Fibroblast of skin of back (primary cell): ENCODE measurements around the gene NXPH1. TPM values are rescaled to one million over a fixed set of nuclear protein-coding genes. Genes with fewer than 3 reads are reported as not detected.

ENCODE experiments used
- DNase-seq: peaks from one replicate; pipeline ENCODE4 v3.0.0-alpha.2; 2013
- polyA plus RNA-seq, 2 experiments: library from polyadenylated mRNA; unstranded; fragments of 120-200 nt; gene quantifications; one replicate each; pipeline ENCODE4 v1.2.1, GENCODE V29; 2013; ENCODE audit not compliant: insufficient read length in 2 of 2

NXPH1 gene
- polyA plus RNA-seq (2013, experiment 1 of 2; ENCODE audit: insufficient read length): not detected
- not detected for polyA plus RNA-seq (2013, experiment 2 of 2; ENCODE audit: insufficient read length)

DNA sequence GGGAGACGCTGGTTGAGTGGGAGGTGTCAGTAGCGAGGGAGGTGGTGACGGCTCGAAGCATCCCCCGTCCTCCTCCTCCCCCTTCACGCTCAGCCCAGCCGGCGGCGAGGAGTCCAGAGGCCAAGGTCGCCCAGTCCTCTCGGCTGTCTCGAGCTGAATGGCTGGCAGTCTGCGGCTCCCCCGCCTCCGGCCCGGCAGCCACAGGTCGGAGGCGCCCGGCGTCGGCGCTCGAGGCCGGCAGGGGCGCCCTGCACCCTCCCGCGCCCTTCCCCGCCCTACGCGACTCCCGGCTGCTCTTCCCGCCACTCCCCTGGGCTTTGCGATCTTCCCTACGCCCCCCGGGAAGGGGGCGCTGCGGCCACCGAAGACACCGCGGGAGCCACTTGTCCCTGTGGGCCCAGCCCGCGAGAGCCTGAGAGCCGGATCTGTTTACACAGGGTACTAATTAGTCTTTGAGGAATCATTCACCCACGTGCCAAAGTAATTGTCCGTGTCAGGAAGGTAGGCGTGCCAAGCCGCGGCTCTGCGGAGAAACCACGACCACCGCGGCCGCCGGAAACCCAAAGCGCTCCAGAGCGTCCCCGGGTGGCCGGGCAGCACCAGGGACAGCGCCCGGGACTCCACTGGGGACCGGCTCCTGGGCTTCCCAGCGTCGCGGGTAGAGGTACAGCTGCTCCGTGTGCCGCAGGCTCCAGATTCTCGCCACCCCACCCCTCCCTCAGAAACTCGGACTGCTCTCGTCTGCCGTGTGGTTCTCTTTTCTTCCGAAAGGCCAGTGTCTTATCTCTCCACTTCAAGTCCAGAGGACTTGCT is at the start of gene NXPH1:
Gene NXPH1, plus strand, starts transcription at position 133 of the 813 bp plus-strand sequence.
- DNase-seq: no peak

DNA sequence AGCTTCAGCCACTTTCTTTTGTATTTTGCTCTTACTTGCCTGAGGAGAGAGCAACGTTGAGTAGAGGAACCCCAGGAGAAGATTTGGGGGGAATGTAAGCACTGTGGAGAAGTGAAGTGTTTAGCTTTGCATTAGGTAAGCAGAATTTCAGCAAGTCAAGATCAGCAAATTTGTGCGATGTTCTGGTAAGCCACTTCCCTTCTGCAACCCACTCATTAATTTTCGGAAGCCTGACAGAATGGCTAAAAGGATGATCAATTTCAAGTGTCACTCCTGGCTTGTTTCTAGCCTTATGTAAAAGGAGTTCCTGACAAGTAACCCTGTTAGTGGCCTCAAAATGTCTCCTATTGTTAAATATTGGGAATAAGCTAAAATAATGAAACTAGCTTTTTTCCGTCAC is 48.5 kb upstream of the NXPH1 start:
- DNase-seq: no peak

DNA sequence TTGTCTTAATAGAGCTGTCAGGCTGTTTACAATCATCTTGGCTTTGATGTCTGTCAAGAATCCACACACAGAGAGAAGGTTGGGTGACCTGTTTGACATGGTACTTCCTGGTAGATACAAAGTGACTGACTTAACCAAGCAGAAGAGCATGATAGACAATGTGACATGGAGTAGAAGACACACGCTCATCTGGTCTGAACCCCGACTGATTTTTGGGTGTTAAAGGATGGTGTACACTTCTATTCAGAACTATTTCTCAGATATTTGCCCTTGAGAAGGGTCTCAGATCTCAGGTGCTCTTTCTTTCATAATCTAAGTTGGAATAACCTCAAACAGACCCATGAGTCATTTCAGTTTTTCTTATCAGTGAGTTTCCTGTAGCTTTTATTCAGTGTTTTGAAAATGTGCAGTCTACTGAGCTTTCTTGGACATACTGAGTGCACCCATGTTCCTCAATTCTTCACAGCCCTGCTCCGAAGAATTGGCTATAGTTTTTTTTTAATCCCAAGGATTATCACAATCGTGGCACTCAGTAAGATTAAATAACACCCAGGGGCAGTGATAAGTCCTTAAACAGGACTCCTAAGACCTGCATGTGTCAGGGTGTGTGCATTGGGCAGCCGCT is 46.4 kb upstream of the NXPH1 start:
- no peak for DNase-seq

DNA sequence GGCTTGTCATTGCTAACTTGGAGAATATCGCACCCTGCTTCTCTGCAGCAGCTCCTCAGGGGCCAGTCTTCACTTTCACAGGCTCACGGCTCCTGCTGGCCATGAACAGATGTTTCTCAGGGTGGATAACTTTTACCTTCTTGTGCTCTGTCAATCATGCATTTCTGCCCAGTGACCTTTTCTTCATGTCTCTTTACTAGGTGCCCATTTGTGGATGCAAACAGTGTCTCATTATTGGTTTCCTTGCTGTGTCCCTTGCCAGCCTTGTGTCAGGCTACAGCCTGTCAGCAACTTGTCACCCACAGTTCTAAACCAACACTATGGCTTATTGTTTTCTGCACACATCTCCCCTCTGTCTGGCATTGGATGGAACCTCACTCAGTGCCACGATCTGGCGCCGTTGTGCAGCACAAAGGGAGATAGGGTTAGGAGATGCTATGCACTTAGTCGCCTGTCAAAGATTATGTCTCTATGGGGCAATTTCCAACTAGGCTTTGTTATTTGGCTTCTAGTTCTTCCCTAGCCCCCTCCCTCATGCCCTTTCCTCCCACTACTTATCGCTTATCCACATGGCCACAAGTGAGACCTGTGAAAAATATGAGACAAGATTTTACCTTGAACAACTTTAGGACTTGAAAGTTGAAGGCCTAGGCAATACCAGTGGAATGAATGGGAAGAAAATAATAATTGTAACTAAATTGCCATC is 45.7 kb upstream of the NXPH1 start:
- no peak for DNase-seq

DNA sequence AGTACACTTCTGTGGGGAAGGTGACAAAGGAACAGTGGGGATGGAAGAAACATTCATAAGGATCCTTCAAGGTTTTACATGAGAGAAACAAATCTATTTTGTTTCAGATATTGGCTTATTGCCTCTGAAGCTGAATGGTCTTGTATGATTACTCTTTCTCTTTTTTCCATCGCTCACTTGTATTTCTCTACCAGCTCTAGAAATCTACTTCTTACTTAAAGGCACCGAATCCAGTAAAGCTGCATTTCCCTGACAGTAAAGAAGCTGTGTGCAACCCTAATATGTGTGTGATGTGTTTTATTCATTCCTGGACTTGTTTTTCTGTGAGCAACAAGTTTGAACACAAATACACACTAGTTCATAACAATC is 45.2 kb upstream of the NXPH1 start:
- DNase-seq: no peak

DNA sequence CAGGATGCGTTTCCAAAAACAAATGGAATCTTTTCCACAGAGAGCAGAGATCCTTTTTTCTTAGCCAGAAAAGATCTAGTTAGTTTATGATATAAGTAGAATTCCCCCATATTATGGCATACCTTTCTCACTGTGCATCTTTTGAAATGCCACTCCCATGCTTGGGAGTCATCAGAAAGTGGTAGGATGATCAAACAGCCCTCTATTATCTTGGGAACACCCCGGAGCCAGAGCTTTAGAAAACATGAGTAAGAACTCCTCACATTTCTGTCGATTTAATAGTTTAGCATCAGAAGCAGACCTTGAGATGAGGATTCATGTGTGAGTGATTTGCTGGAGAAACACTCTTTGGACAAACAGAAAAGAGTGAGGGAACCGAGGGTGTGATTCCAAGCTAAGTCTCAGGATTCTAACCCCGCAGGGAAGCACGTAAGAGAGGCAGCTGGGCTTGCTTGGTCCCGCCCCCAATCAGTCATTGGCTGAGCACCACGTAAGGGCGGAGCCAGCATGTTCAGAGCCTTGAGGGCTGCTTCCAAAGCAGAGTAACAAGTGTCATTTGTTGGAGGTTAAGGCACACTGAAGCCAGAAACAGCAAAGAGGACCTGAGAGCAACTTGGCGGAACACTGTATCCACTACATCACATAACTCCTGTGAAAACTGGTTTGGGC is 43.7 kb upstream of the NXPH1 start:
- DNase-seq: no peak

DNA sequence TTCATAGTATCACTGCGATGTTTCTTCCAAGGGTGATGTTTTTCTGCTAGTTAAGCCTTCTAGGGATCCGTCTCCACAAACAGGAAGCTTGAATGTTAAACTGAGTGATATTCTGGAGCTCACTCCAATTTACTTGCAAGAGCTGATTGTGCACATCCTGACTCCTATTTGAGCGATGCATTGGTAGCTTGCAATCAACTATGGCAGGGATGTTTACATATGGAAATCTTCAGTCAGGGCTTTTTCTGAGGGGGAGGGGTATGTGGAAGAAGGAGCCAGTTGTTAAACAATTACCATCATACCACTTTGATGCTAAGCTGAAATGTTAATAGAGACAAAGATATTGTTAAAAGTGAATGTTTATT is 43.2 kb upstream of the NXPH1 start:
- no peak for DNase-seq

DNA sequence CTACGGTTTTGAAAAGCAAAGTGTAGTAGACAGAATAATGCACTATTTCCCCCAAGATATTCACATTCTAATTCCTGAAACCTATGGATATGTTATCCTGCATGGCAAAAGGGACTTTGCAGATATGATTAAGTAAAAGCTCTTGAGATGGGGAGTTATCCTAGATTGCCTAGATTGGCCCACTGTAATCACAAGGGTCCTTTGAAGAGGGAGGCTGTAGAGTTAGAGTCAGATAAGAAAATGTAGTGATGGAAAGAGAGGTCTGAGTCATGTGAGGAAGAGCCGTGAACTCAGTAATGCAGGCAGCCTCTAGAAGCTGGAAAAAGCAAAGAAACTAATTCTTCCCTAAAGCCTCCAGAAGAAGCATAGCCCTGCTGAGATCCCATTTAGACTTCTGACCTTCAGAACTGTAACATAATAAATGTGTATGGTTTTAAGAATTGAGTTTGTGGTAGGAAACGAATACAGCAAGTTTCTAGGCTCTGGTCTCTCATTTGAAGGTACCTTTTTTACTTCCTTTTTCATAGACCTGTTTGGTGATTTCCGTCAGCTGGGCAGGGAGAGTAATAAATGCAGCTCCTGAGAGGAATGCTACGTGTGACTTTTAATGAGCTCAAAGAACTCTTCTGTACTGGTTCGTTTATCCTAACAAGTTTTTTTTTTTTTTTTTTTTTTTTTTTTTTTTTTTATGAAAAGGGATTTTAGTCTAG is 41.9 kb upstream of the NXPH1 start:
- DNase-seq: no peak

DNA sequence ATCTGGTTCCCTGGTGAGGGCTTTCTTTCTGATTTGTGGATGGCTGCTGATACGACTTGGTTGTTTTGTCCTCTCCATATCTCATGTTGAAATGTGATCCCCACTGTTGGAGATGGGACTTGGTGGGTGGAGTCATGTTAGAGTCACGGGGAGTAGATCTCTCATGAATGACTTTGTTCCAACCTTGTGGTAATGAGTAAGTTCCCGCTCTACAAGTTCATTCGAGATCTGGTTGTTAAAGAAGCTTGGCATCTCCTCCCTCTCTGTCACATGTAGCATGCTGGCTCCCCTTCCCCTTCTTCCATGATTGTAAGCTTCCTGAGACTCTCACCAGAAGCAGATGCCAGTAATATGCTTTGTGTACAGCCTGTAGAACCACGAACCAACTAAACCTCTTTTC is 37.1 kb upstream of the NXPH1 start:
- no peak for DNase-seq

DNA sequence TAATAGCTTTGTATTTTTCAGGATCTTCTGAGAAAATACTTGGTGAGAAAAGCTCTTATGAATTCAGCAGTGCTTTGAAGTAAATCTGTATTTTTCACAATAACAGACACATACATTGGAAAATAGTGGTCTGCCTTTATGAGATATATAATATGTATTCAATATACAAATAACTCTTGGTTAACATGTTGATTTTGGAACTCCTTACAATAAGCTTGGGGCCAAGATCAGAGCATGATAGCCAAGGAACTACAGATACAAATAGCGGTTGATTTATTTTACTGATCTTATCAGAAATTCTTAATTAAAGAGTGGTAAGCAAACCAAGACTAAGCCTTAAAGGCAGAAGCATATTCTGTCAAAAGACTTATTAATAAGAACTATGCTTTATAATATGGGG is 24.5 kb upstream of the NXPH1 start:
- no peak for DNase-seq

DNA sequence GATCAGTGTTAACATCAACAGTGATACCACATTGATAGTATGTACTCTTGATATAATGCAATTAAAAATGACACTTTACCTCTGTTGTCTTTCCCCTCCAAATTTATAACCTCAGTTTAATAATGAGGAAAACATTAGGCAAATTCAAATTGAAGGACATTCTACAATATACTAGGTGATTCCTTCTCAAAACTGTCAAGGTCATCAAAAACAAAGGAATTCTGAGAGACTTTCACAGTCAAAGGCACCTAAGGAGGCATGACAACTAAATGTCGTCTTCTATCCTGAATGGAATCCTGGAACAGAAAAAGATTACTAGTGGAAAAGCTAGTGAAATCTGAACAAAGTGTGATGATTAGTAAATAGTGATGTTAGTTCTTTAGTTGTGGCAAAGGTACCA is 22.3 kb upstream of the NXPH1 start:
- no peak for DNase-seq

DNA sequence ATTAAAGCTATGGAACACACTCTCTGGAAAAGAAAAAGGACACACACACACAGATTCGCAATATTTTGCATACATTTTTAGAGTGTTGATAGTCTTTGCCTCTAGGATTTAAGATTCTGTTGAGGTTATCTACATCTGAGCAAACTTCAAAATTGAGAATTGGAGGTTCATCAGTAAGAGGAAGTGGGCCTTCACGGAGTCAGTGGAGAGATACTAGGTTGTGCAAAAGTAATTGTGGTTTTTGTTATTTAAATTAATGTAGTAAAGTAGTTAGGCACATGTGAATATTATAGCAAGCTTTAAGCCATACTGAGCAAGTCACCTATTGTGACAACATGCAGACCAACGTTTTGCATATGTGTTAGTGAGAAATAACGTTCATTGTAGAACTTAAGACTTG is 19.8 kb upstream of the NXPH1 start:
- no peak for DNase-seq

DNA sequence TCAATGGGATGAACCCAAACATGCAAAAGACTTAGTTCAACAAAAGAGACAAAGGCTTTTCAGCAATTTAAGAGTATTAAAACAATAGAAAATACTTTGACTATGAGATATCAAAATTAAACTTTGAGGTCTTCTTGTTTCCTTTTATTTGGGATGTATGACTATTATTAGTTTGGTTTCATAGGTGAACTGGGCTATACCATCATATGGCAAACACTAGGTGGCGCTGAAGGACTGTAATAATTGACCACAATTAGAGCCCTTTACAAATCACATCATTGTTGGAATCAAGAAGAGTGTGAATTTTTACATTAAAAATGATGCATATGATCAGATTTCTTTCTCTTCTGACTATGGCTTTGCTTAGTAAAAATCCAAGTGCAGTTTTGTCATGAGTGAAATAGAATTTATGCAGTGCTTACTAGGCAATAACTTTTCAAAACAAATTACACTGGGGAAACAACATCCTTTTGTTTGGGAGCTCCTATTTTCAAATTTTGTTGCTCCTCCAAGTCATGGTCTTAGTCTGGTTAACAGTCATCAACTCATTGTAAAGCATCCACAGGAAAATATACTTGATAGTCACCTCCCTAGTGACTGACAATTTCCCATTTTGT is 14.7 kb upstream of the NXPH1 start:
- peak; percentile 52 for DNase-seq

DNA sequence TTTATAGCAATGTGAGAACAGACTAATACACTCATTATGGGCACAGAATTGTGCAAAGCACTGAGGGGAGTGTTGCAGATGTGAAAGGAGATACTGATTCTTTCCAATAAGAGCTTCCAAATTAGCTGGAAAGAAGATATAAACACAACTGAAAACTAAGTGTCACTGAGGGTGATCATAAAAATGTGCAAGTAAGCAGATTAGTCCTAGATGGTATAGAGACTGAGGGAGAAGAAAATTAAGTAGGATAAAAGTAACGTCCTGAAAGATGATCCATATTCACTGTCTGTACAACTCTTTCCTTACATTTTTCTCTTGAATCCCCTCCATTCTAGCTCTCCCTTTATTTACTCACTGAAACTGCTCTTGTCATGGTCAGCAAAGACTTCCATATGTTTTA is 11.2 kb upstream of the NXPH1 start:
- no peak for DNase-seq

DNA sequence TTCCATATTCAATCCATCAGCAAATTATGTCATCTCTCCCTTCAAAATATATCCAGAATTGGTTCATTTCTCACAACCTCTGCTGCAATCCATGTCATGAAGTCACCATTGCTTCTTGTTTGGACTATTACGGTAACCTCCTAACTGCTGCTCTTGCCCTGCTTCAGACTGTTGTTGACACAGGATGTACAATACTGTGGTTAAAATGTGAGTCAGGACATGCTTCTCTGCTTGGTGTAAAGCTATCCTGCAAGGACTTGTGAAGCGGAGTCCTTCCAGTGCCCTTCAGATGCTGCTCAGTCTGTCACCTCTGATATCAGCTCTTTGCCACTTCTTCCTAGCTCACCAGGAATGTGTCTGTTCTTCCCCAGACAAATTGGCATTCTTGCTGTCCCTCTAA is 10.4 kb upstream of the NXPH1 start:
- DNase-seq: peak; percentile 9

DNA sequence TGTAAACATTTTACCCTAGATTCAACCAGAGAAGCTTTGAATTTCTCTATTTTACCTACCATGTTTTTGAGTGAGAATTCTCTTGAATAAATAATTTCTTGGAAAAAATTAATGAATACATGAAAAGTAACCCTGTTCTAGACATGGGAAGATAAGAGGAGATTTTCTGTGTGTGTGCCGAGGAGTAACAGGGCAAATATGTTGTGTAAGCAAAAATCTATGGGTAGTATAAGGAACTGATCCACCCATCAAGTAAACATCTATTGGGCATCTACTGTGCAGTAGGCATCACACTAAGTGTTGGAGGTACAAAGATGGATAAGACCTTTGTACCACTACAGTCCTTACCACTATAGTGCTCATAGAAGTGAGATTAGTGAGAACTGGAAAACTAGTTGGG is 8.2 kb upstream of the NXPH1 start:
- DNase-seq: no peak

DNA sequence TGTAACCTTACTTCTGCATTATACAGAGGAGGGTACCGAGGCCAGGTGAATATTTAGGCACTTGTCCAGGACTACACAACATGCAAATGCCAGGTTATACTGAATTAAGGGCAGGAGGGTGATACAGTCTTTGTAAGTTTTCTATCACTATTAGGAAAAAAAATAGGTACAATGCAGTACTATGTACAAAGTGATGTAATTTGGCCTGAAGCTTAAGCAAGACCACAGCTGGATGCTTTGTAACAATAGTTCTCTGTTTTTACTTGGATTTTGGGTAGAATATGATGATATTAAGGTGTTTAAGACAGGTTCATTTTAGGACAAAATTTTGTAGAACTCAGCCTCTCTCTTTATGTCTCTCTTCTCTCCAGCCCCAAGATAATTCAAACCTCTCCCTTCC is 2.8 kb upstream of the NXPH1 start:
- no peak for DNase-seq

DNA sequence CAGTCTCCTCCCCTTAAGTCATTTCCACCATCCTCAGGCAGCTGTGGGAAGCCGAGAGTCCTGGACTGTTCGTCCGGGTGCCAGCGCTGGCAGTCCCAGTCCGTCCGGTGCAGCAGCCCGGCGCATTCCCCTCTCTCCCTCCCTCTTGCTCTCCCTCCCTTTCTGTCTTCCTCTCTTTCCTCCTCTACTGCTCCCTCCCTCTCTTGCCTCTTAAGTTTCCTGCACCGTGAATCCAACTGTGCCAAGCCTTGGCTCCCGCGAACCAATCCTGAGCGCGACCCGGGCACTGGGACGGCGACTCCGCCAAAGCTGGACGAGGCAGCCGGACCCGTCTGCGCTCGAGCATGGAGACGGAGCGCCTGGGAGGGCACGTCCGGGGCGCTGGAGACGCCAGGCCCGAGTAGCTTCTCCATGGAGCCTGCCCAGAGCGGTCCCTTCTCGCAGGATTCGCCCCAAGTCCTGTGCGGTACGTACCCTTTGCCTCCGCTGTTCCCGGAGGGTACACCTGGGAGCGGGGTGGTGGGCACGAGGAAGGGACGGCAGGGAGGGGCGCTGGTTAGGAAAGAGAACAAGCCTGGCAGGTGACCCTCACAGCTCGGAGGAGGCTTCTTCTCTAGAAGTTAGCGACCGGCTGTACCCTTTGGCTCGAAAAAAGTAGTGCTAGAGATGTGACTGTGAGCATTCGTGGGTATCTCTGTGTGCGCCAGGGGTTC is 1.0 kb downstream of the NXPH1 start:
- DNase-seq: no peak

DNA sequence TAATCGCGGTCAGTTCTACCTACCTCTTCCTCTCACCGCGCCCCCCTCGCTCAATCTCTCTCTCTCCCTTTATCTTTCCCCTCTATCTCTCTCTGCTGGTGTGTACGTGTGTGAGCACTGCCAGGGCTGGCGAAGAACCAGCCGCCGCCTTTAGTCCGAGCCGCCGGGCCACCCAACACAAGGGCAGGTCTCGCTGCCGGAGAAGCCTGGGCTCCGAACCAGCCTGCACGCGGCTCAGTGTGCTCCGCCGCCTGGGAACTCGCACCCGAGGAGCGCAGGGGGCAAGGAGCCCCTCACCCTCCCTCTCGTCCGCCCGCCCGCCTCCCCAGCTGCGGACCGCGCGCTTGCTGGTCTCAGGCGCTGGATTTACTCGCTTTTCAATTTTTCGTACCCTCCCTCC is 1.7 kb downstream of the NXPH1 start:
- DNase-seq: no peak

DNA sequence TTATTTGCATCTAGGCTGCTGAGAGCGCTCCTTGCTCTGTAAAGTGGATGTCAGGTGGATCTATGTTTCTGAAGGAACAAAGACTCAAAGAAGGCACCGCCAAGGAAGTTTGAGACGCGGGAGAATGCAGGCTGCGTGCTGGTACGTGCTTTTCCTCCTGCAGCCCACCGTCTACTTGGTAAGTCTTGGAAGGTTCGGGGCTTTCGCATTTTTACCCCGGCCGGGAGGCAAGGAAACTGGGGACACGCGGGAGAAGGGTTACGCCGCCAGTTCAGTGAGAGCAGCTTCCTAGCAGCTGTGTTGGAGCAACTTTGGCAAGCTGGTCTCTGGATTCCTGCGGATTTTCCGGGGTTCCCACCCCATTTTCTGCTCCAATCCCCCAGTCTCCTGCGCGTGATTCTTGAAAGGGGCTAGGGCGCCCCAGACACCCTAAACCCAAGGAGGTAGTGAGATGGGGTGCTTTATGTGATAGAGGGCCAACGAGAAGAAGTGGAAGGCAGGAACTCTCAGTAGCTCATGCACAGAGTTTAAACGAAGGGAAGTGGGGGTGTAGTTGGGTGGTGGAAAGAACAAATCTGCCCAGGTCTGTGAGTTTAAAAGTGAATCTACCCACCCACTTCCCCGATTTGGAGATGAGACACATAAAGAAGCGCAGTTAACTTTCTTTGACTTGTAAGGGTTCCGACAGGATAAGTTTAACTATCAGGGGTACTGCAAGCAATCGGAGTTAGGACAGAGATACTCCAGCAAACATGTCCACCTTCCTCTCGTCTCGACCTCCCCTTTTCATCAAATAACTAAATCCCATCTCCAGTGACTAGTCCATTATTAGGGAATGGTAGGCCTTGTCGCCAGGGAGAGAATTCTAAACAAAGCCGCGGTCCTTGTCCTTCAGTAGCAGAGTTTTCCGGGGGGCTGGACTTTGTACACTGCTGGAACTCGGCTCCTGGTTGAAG is 2.5 kb downstream of the NXPH1 start:
- DNase-seq: no peak
